HepG2 (cell line): ENCODE measurements around the gene METAP1D. TPM values are rescaled to one million over a fixed set of nuclear protein-coding genes. Genes with fewer than 3 reads are reported as not detected.

Experiments
- ATAC-seq: fragments of 200-7000 bp; cut with Tn5 transposase; 3 replicates; pipeline ENCODE4 v1.9.1; 2020; ENCODE audit warnings: mild to moderate bottlenecking, moderate library complexity
- BruUV-seq: library from RNA; stranded (reverse); fragments of 400-500 nt; replicated peaks from 2 replicates; lab custom pipeline; 2021; lab: Mats Ljungman, UMichigan
- CTCF ChIA-PET: fragments of 300-600 bp; formaldehyde crosslinking; extraction: SDS; loops from one replicate; lab custom pipeline; 2021; ENCODE audit warnings: low total read pairs, inconsistent platforms, low intra/inter-chr PET ratio; lab: Yijun Ruan, JAX
- POLR2A ChIA-PET: fragments of 350-600 bp; sonication (Branson Sonifier 250); formaldehyde crosslinking; loops from one replicate; lab custom pipeline; 2020; ENCODE audit warnings: antibody characterized with exemption, inconsistent platforms; lab: Yijun Ruan, JAX
- DNase-seq: peaks from one replicate; pipeline ENCODE4 v3.0.0-alpha.2; 2015; ENCODE audit warnings: low spot score
- FAIRE-seq: peaks from 3 replicates; lab custom pipeline; 2011; peaks lifted over from hg19 to GRCh38; lab: Jason Lieb, UNC
- H2AFZ ChIP-seq: one replicate; pipeline ENCODE4 v1.6.1; 2011; ENCODE audit warnings: low read length, inconsistent platforms
- H3K27ac ChIP-seq: fragments of 300-600 bp; 3 replicates; pipeline ENCODE4 v1.8.0; 2011; ENCODE audit warnings: mixed run types, mild to moderate bottlenecking, mixed read lengths, low read length, inconsistent platforms; ENCODE audit not compliant: insufficient read depth; ENCODE audit errors: extremely low read length
- H3K27me3 ChIP-seq, 2 experiments: fragments of 200-600 bp in 1 of 2; 2 replicates in 1 of 2; 3 replicates in 1 of 2; pipeline versions ENCODE4 v1.6.0 to v1.8.0; 2011; ENCODE audit warnings: low read length in 2 of 2, mild to moderate bottlenecking in 2 of 2, moderate library complexity in 2 of 2, inconsistent platforms in 1 of 2; ENCODE audit not compliant: insufficient read depth in 2 of 2, control insufficient read depth in 1 of 2
- H3K36me3 ChIP-seq, 2 experiments: fragments of 200-600 bp in 1 of 2; replicated peaks in 1 of 2; 2 replicates in 1 of 2; 3 replicates in 1 of 2; pipeline versions ENCODE4 v1.5.1 to v1.8.0; 2011; ENCODE audit warnings: low read length in 2 of 2, inconsistent platforms in 1 of 2; ENCODE audit not compliant: insufficient read depth in 2 of 2, control insufficient read depth in 1 of 2
- H3K4me1 ChIP-seq: 2 replicates; pipeline ENCODE4 v1.5.1; 2012; ENCODE audit warnings: low read length, inconsistent platforms; ENCODE audit not compliant: insufficient read depth
- H3K4me2 ChIP-seq: 2 replicates; pipeline ENCODE4 v1.6.0; 2011; ENCODE audit warnings: low read depth, low read length, inconsistent platforms
- H3K4me3 ChIP-seq, 3 experiments: fragments of 200-600 bp in 1 of 3; sonication (generic), shearing (Covaris generic) in 1 of 3; replicated peaks in 1 of 3; 2 replicates each; pipeline ENCODE4 v1.5.1; 2011 to 2016; ENCODE audit warnings: low read length in 3 of 3, inconsistent platforms in 2 of 3, low read depth in 2 of 3, mild to moderate bottlenecking in 2 of 3, control low read depth in 1 of 3, mixed read lengths in 1 of 3; ENCODE audit not compliant: insufficient read depth in 1 of 3
- H3K79me2 ChIP-seq: one replicate; pipeline ENCODE4 v1.6.1; 2011; ENCODE audit warnings: low read length, inconsistent platforms; ENCODE audit not compliant: insufficient read depth
- H3K9ac ChIP-seq: 2 replicates; pipeline ENCODE4 v1.6.0; 2011; ENCODE audit warnings: mild to moderate bottlenecking, low read depth, low read length, inconsistent platforms; ENCODE audit not compliant: insufficient read depth
- H3K9me3 ChIP-seq: 2 replicates; pipeline ENCODE4 v1.5.1; 2012; ENCODE audit warnings: mild to moderate bottlenecking, low read length
- H4K20me1 ChIP-seq: 2 replicates; pipeline ENCODE4 v1.6.0; 2011; ENCODE audit warnings: inconsistent platforms, mild to moderate bottlenecking, low read length, moderate library complexity; ENCODE audit not compliant: insufficient read depth
- IRF2 ChIP-seq: IDR thresholded peaks from 2 replicates; pipeline ENCODE4 v1.6.1; 2018; ENCODE audit warnings: missing genetic modification reagents, missing compliant biosample characterization
- KAT7 ChIP-seq: IDR thresholded peaks from 2 replicates; pipeline ENCODE4 v1.6.1; 2018; ENCODE audit warnings: borderline replicate concordance, missing compliant biosample characterization
- KLF15 ChIP-seq: sonication (generic); formaldehyde crosslinking; IDR thresholded peaks from 2 replicates; pipeline ENCODE4 v1.8.1; 2023; ENCODE audit warnings: borderline replicate concordance, mild to moderate bottlenecking, inconsistent platforms, missing genetic modification reagents, mixed read lengths
- WGBS: methylation state at CpG from one replicate; pipeline ENCODE4 v1.1.6; 2017; ENCODE audit warnings: low lambda C conversion rate; 5-methylcytosine and 5-hydroxymethylcytosine counted together
- in situ Hi-C: cut with HindIII; loops from 2 replicates; pipeline ENCODE4 v1.10.0; 2017; ENCODE audit warnings: low pct_unique_long_range_greater_than_20kb; ENCODE audit not compliant: extremely low pct_ligation_motif_present
- intact Hi-C: fragments of 100-400 bp; cut with micrococcal nuclease; formaldehyde crosslinking; loops from one replicate; pipeline ENCODE4 v1.10.0; 2022; ENCODE audit not compliant: unreplicated experiment
- polyA plus RNA-seq, 8 experiments: library from polyadenylated mRNA; depleted of rRNA in 3 of 8; stranded (reverse) in 7 of 8; unstranded in 1 of 8; fragments of >200 nt; fragmentation: Illumina TruSeq in 4 of 8; extraction: Trizol in 4 of 8; gene quantifications; 2 replicates each; pipeline versions ENCODE4 v1.2.1 to v1.2.3, GENCODE V29; 2011 to 2016; ENCODE audit warnings: low read depth in 4 of 8, missing spikeins in 1 of 8, mixed read lengths in 1 of 8; ENCODE audit not compliant: insufficient read depth in 1 of 8
- total RNA-seq, 5 experiments: library from RNA; depleted of rRNA; stranded (reverse); fragments of >200 nt; fragmentation: Illumina TruSeq; extraction: Trizol; gene quantifications; 2 replicates each; pipeline ENCODE4 v1.2.3, GENCODE V29; 2016; ENCODE audit warnings: low read depth in 1 of 5
- TF ChIP-seq, protein P1 (sequence below): IDR thresholded peaks from 2 replicates; pipeline ENCODE4 v1.6.1; 2016; ENCODE audit warnings: low read depth
- TF ChIP-seq, protein P2 (sequence below): sonication (generic); formaldehyde crosslinking; IDR thresholded peaks from 2 replicates; pipeline ENCODE4 v1.4.0; 2020; ENCODE audit warnings: missing genetic modification reagents, borderline replicate concordance
- TF ChIP-seq, protein P3 (sequence below): sonication (generic); formaldehyde crosslinking; IDR thresholded peaks from 2 replicates; pipeline ENCODE4 v1.4.0; 2020; ENCODE audit warnings: missing genetic modification reagents
- TF ChIP-seq, protein P4 (sequence below): sonication (generic); formaldehyde crosslinking; IDR thresholded peaks from 2 replicates; pipeline ENCODE4; 2020; ENCODE audit warnings: missing genetic modification reagents, mild to moderate bottlenecking, borderline replicate concordance

Gene METAP1D
- total and polyA plus RNA-seq, 2 of the 13 experiments (the other 11 are each of a cell fraction or from before 2014, with no cell fraction given) = 14.7 to 21.6 TPM

DNA sequence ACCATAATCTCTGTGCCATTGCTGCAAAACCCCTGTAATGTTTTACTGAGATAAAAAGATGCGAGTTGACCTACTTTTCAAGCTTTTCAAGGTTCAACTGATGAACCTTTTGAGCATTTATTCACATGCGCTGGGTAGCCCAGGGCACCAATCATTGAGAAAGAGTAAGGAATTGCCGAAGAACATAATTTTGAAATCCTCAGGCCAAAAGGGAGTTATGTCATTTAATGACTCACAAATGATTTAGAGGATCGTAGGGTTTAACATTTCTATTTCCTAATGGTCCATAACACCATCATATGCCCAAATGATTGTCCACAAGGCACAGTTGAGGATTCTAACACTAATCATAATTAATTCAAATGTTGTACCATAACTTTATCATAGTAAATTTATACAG is 65.4 kb downstream of the METAP1D start:
- Histone ChIP-seq H3K27me3 (no peaks in the 10 kb centered on the region), H3K79me2 (no peaks in the 10 kb centered on the region), H3K4me2 (no peak overlapping the region), H3K4me3 (no peak overlapping the region), H3K27ac (no peak overlapping the region), H3K9ac (no peak overlapping the region), H3K9me3 (no peaks in the 10 kb centered on the region), H4K20me1 (no peaks in the 10 kb centered on the region), H2AFZ (no peak overlapping the region), H3K4me1 (peaks cover 5% of the 10 kb centered on the region; the same call in 1 of the 2 replicates), H3K36me3 (peaks cover 3 to 5% of the 10 kb centered on the region in 2 experiments; a peak in 4 of 5 replicates)
- no peak for TF ChIP-seq KAT7 (CRISPR knock-in tag)
- no peak for TF ChIP-seq IRF2 (CRISPR knock-in tag)
- no peak for TF ChIP-seq KLF15 (CRISPR knock-in tag)
- TF ChIP-seq, protein P1, sequence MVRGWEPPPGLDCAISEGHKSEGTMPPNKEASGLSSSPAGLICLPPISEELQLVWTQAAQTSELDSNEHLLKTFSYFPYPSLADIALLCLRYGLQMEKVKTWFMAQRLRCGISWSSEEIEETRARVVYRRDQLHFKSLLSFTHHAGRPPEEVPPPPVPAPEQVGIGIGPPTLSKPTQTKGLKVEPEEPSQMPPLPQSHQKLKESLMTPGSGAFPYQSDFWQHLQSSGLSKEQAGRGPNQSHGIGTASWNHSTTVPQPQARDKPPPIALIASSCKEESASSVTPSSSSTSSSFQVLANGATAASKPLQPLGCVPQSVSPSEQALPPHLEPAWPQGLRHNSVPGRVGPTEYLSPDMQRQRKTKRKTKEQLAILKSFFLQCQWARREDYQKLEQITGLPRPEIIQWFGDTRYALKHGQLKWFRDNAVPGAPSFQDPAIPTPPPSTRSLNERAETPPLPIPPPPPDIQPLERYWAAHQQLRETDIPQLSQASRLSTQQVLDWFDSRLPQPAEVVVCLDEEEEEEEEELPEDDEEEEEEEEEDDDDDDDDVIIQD = no peak
- WGBS = 95% methylated on average over 4 of the region's 4 CpGs
- POLR2A ChIA-PET = no interaction called here
- no TSS peak for BruUV-seq
- in situ Hi-C loops = no loop called here
- CTCF ChIA-PET = no interaction called here
- intact Hi-C loops = no loop called here
- no peak for FAIRE-seq
- no peak for DNase-seq
- ATAC-seq = no peak

DNA sequence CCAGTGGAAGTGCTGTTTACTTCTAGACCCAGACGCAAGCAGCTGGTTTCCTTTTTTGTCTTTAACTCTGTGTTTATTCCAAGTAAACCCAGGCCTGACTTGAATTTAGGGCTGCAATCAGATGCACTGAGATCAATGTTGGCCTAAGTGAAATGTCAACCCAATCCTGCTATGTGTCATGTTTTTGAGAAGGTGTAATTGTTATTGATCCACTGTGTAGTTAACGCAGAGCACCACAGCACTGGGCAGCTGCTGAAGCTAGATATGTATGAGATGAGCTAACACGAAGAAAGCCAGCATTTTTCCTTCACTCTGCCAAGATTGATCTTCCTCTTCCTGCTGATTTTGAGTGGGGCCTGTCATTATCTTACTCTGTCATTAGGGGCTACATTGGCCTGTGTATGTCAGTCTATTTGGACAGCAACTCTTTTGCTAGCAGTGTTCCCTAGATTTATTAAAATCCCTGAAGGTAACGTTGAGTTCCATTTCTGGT is 66.7 kb downstream of the METAP1D start:
- peaks cover 5% of the 10 kb centered on the region; the same call in 1 of the 2 replicates for H3K4me1 ChIP-seq
- no peaks in the 10 kb centered on the region for H3K79me2 ChIP-seq
- no peak for FAIRE-seq
- intact Hi-C loops (no loop called here), in situ Hi-C loops (no loop called here)
- CTCF ChIA-PET = no interaction called here
- DNase-seq = no peak
- no peak overlapping the region for H2AFZ ChIP-seq
- H3K36me3 ChIP-seq = peaks cover 3 to 5% of the 10 kb centered on the region in 2 experiments; a peak in 4 of 5 replicates
- no peak overlapping the region for H3K27ac ChIP-seq
- no peaks in the 10 kb centered on the region for H4K20me1 ChIP-seq
- H3K9ac ChIP-seq = no peak overlapping the region
- ATAC-seq = no peak
- POLR2A ChIA-PET = no interaction called here
- H3K4me2 ChIP-seq = no peak overlapping the region
- no peak overlapping the region for H3K4me3 ChIP-seq
- H3K9me3 ChIP-seq = no peaks in the 10 kb centered on the region
- BruUV-seq = no TSS peak
- no peaks in the 10 kb centered on the region for H3K27me3 ChIP-seq
- TF ChIP-seq, protein P2, sequence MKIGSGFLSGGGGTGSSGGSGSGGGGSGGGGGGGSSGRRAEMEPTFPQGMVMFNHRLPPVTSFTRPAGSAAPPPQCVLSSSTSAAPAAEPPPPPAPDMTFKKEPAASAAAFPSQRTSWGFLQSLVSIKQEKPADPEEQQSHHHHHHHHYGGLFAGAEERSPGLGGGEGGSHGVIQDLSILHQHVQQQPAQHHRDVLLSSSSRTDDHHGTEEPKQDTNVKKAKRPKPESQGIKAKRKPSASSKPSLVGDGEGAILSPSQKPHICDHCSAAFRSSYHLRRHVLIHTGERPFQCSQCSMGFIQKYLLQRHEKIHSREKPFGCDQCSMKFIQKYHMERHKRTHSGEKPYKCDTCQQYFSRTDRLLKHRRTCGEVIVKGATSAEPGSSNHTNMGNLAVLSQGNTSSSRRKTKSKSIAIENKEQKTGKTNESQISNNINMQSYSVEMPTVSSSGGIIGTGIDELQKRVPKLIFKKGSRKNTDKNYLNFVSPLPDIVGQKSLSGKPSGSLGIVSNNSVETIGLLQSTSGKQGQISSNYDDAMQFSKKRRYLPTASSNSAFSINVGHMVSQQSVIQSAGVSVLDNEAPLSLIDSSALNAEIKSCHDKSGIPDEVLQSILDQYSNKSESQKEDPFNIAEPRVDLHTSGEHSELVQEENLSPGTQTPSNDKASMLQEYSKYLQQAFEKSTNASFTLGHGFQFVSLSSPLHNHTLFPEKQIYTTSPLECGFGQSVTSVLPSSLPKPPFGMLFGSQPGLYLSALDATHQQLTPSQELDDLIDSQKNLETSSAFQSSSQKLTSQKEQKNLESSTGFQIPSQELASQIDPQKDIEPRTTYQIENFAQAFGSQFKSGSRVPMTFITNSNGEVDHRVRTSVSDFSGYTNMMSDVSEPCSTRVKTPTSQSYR = no peak
- TF ChIP-seq, protein P3, sequence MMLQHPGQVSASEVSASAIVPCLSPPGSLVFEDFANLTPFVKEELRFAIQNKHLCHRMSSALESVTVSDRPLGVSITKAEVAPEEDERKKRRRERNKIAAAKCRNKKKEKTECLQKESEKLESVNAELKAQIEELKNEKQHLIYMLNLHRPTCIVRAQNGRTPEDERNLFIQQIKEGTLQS (CRISPR knock-in tag) = no peak
- TF ChIP-seq, protein P4, sequence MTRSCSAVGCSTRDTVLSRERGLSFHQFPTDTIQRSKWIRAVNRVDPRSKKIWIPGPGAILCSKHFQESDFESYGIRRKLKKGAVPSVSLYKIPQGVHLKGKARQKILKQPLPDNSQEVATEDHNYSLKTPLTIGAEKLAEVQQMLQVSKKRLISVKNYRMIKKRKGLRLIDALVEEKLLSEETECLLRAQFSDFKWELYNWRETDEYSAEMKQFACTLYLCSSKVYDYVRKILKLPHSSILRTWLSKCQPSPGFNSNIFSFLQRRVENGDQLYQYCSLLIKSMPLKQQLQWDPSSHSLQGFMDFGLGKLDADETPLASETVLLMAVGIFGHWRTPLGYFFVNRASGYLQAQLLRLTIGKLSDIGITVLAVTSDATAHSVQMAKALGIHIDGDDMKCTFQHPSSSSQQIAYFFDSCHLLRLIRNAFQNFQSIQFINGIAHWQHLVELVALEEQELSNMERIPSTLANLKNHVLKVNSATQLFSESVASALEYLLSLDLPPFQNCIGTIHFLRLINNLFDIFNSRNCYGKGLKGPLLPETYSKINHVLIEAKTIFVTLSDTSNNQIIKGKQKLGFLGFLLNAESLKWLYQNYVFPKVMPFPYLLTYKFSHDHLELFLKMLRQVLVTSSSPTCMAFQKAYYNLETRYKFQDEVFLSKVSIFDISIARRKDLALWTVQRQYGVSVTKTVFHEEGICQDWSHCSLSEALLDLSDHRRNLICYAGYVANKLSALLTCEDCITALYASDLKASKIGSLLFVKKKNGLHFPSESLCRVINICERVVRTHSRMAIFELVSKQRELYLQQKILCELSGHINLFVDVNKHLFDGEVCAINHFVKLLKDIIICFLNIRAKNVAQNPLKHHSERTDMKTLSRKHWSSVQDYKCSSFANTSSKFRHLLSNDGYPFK (CRISPR knock-in tag) = no peak
- WGBS = 88% methylated on average over 4 of the region's 4 CpGs
